ENCODE data around the gene CAV2.
A peak's percentile ranks its signal among the peaks of the same experiment; 100 is the strongest.

The CAV2 gene

GRCh38 chr7:116522247-116522646, 22.7 kb downstream of the CAV2 start:
- CTCF ChIA-PET = interaction anchor here (0.6 to 3.9 kb wide), 4 partner anchors 67 to 342 kb away, joined by 3 to 35 read pairs (median 5); no protein-coding TSS in a partner anchor
- TF ChIP-seq CTCF (IDR thresholded peaks at IDR 0.05; ENCODE audit: insufficient read depth, low read length, missing control alignments) = no peak
- H3K4me3 ChIP-seq (ENCODE audit: low read depth, low read length) = no peak overlapping the region
- POLR2A ChIA-PET = interaction anchor here (0.7 to 1.0 kb wide), 3 partner anchors 10 to 312 kb away, joined by 3 read pairs; partner anchors contain the start of gene TES
- peak; percentile 63 for DNase-seq (ENCODE audit: low read depth, low spot score)

- CTCF ChIA-PET = interaction anchor here (0.9 to 3.9 kb wide), 5 partner anchors 16 to 275 kb away, joined by 3 to 35 read pairs (median 4); no protein-coding TSS in a partner anchor
- DNase-seq (ENCODE audit: low read depth, low spot score) = no peak
These were observed 24.7 kb downstream of the CAV2 start for GRCh38 chr7:116524221-116524608.

GRCh38 chr7:116524609-116525297, 25.2 kb downstream of the CAV2 start, which contains the start of gene CAV1:
TSS of gene CAV1 (plus strand) at chr7:116525036. CDS start at chr7:116525063, 27 bp downstream.
- peak within 1 kb of the TSS; percentile 99 for H3K4me3 ChIP-seq (ENCODE audit: low read depth, low read length)
- peak; percentile 80 for DNase-seq (ENCODE audit: low read depth, low spot score)
- ChIA-PET CTCF (interaction anchor here (1.2 to 5.3 kb wide), 14 partner anchors 10 to 352 kb away, joined by 3 to 129 read pairs (median 14); no protein-coding TSS in a partner anchor), POLR2A (interaction anchor here (0.6 to 3.2 kb wide), 6 partner anchors 24 to 265 kb away, joined by 3 to 36 read pairs (median 18); no protein-coding TSS in a partner anchor)
- TF ChIP-seq CTCF (IDR thresholded peaks at IDR 0.05; ENCODE audit: insufficient read depth, low read length, missing control alignments) = peak; percentile 32

More at GRCh38 chr7:116524221-116524608, 24.7 kb downstream of the CAV2 start:
- POLR2A ChIA-PET = no interaction called here
- H3K4me3 ChIP-seq (ENCODE audit: low read depth, low read length) = peak overlapping the region; percentile 99
- TF ChIP-seq CTCF (IDR thresholded peaks at IDR 0.05; ENCODE audit: insufficient read depth, low read length, missing control alignments) = no peak

GRCh38 chr7:116525298-116525912, 25.9 kb downstream of the CAV2 start:
- DNase-seq (ENCODE audit: low read depth, low spot score) = no peak
- TF ChIP-seq CTCF (IDR thresholded peaks at IDR 0.05; ENCODE audit: insufficient read depth, low read length, missing control alignments) = no peak
- POLR2A ChIA-PET = interaction anchor here (0.6 to 3.2 kb wide), 21 partner anchors 10 to 269 kb away, joined by 3 to 36 read pairs (median 5); partner anchors contain the start of gene CAV2
- CTCF ChIA-PET = interaction anchor here (0.9 to 5.3 kb wide), 42 partner anchors 9 to 353 kb away, joined by 3 to 129 read pairs (median 6); partner anchors contain the start of gene CAV2
- peak overlapping the region; percentile 99 for H3K4me3 ChIP-seq (ENCODE audit: low read depth, low read length)

GRCh38 chr7:116525913-116526861, 26.6 kb downstream of the CAV2 start:
- CTCF ChIA-PET = interaction anchor here (0.5 to 5.3 kb wide), 67 partner anchors 10 to 384 kb away, joined by 3 to 129 read pairs (median 5); partner anchors contain the start of gene CAV2
- H3K4me3 ChIP-seq (ENCODE audit: low read depth, low read length) = peak overlapping the region; percentile 99
- no peak for DNase-seq (ENCODE audit: low read depth, low spot score)
- TF ChIP-seq CTCF (IDR thresholded peaks at IDR 0.05; ENCODE audit: insufficient read depth, low read length, missing control alignments) = peak; percentile 77
- POLR2A ChIA-PET = interaction anchor here (0.7 to 3.2 kb wide), 24 partner anchors 9 to 270 kb away, joined by 3 to 36 read pairs (median 5); partner anchors contain the start of gene CAV2

All from AG04449 (cell line).